Measurements from ENCODE around the gene CACNA1A. TPM values are rescaled to one million over a fixed set of nuclear protein-coding genes. Genes with fewer than 3 reads are reported as not detected.

Gene CACNA1A
- total RNA-seq, 2 donors from 2014 or later, result 6.7 to 7.6 TPM

- intact Hi-C loops (cut with DNase I), result no loop called here
- Histone ChIP-seq H3K27ac (no peak overlapping the region), H3K27me3 (no peaks in the 10 kb centered on the region), H3K9me3 (no peaks in the 10 kb centered on the region), H3K4me3 (no peak overlapping the region), H3K36me3 (replicated peaks in 1 of 2; ENCODE audit: insufficient read depth in 1 of 2, low read depth in 2 of 2) (no peaks in the 10 kb centered on the region), H3K4me1 (no peaks in the 10 kb centered on the region)
- TF ChIP-seq, protein P1, sequence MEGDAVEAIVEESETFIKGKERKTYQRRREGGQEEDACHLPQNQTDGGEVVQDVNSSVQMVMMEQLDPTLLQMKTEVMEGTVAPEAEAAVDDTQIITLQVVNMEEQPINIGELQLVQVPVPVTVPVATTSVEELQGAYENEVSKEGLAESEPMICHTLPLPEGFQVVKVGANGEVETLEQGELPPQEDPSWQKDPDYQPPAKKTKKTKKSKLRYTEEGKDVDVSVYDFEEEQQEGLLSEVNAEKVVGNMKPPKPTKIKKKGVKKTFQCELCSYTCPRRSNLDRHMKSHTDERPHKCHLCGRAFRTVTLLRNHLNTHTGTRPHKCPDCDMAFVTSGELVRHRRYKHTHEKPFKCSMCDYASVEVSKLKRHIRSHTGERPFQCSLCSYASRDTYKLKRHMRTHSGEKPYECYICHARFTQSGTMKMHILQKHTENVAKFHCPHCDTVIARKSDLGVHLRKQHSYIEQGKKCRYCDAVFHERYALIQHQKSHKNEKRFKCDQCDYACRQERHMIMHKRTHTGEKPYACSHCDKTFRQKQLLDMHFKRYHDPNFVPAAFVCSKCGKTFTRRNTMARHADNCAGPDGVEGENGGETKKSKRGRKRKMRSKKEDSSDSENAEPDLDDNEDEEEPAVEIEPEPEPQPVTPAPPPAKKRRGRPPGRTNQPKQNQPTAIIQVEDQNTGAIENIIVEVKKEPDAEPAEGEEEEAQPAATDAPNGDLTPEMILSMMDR (IDR thresholded peaks at IDR 0.05), result no peak
- TF ChIP-seq POLR2A (IDR thresholded peaks at IDR 0.05), result no peak
- DNase-seq, result no peak
- ATAC-seq, result no peak
- WGBS, 2 donors, result 75 to 76% methylated on average over 4 of the region's 4 CpGs
These were observed 215.5 kb downstream of the CACNA1A start for GRCh38 chr19:13290741-13291140.

DNA sequence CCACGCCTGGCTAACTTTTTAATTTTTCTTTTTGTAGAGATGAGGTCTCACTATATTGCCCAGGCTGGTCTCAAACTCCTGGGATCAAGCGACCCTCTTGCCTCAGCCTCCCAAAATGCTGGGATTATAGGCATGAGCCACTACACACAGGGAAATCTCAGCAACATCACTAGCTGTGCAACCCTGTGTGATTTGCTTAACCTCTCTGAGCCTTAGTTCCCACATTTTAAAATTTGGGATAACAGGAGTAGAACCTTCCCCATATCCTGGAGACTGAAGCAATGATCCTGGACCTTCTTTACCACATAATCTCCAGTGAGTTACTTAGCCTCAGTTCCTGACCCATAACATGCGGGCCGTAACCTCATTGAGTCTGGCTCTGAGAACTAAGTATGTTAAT lies 217.0 kb downstream of the CACNA1A start:
- H3K4me1 ChIP-seq, result no peaks in the 10 kb centered on the region
- no peaks in the 10 kb centered on the region for H3K36me3 ChIP-seq (replicated peaks in 1 of 2; ENCODE audit: insufficient read depth in 1 of 2, low read depth in 2 of 2)
- intact Hi-C loops (cut with DNase I), result no loop called here
- H3K27ac ChIP-seq, result no peak overlapping the region
- 76 to 81% methylated on average over 4 of the region's 4 CpGs for WGBS, 2 donors
- H3K9me3 ChIP-seq, result no peaks in the 10 kb centered on the region
- DNase-seq (no peak), ATAC-seq (no peak)
- H3K4me3 ChIP-seq, result no peak overlapping the region
- TF ChIP-seq, protein P1 (IDR thresholded peaks at IDR 0.05), result no peak
- no peak for TF ChIP-seq POLR2A (IDR thresholded peaks at IDR 0.05)
- no peaks in the 10 kb centered on the region for H3K27me3 ChIP-seq

DNA sequence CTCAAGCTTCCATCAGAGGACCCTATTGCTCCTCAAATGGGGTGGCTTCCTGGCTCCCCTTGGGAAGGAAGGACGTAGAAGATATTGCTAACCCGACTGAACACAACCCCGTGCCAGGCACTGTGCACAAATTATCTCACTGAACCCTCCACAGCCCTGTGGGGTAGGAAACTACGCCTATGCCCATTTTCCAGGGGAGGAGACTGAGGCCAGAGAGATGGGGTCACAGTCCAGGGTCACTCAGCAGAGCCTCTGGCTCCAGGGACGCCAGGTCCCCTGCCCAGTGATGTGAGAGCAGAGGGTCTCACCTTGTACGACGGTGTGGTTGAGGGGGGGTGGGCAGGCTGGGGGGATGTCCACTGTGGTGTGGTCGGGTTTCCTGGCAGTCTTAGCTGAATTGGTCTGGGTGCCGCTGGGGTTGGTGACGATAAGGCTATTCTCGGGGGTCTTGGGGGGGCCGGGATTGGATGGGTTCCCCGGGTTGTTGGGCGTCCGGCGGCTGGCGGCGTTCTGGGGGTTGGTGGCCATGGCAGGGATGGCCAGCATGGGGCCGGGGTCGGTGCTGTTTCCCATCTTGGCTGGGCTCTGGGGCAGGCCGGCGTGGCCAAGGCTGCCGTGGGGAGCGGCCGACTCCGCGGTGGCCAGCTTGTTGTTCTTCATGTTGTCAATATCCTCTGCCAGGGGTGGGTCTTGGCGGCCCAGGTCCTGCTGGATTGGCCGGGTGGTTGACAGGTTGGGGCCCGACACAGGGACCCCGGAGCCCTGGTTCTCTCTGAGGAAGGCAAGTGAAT lies 219.9 kb downstream of the CACNA1A start:
- no peak for ATAC-seq
- H3K27me3 ChIP-seq, result no peaks in the 10 kb centered on the region
- 71 to 78% methylated on average over 24 to 30 of the region's 31 CpGs for WGBS, 2 donors
- no peak overlapping the region for H3K4me3 ChIP-seq
- no peak for DNase-seq
- H3K36me3 ChIP-seq (replicated peaks in 1 of 2; ENCODE audit: insufficient read depth in 1 of 2, low read depth in 2 of 2), result no peaks in the 10 kb centered on the region
- H3K4me1 ChIP-seq, result no peaks in the 10 kb centered on the region
- no peak overlapping the region for H3K27ac ChIP-seq
- no peaks in the 10 kb centered on the region for H3K9me3 ChIP-seq
- intact Hi-C loops (cut with DNase I), result no loop called here
- no peak for TF ChIP-seq POLR2A (IDR thresholded peaks at IDR 0.05)
- TF ChIP-seq, protein P1 (IDR thresholded peaks at IDR 0.05), result no peak

DNA sequence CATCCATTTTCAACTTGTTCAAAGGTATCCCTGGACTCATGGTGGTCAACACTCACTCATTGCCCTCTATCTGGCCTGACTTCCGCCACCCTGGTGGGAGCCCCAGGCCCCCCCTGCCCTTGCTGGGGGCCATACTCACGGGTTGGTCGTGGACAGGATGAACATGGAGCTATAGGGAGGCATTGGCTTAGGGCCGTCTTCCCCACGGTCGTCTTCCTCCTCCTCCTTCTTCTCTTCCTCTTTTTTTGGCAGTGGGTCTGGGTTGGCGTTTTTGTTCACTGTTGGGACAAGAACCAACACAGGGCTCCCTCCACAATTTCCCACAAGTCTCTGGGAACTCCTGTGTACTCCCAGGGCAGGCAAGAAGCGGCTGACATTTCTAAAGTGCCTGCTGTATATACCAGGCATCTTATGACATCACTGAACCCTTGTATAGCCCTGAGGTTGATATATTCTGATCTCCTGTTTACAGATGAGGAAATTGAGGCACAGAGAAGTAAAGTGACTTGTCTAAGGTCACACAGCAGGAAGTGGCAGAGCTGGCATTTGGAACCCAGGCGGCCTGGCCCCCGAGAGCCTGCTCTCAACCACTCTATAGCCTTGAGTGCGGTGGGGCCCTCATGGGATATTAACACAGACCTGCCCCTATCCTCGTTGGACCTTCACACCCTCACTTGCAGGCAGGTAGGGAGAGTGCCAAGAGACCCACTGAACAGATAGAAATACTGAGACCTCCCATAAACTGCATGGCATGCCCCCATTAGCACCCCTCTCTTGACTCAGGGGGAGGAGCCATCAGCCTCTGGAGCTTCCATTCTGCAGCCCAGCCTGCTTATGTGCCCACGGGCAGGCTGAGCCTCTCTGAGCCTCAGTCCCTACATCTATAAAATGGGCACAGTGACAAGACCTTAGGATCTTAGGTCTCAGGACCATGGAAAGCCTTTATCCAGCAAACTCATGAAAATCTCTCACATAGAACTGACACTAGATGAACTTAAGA lies 221.1 kb downstream of the CACNA1A start:
- no peak for DNase-seq
- WGBS, 2 donors, result 43 to 47% methylated on average over 10 to 13 of the region's 13 CpGs
- intact Hi-C loops (cut with DNase I), result loop anchor here (5.0 kb wide), 1 partner anchor 302 kb away; no protein-coding TSS in a partner anchor
- no peak for ATAC-seq
- Histone ChIP-seq H3K27ac (no peak overlapping the region), H3K4me3 (no peak overlapping the region), H3K36me3 (replicated peaks in 1 of 2; ENCODE audit: insufficient read depth in 1 of 2, low read depth in 2 of 2) (no peaks in the 10 kb centered on the region), H3K9me3 (no peaks in the 10 kb centered on the region), H3K4me1 (no peaks in the 10 kb centered on the region), H3K27me3 (no peaks in the 10 kb centered on the region)
- TF ChIP-seq POLR2A (IDR thresholded peaks at IDR 0.05), result no peak
- TF ChIP-seq, protein P1 (IDR thresholded peaks at IDR 0.05), result no peak

Measured in body of pancreas (tissue), 4 donors.